HG02885 (cell line): ENCODE data around the gene RAB11A.

Experiments
- ATAC-seq: cut with Tn5 transposase; IDR thresholded peaks from one replicate; pipeline ENCODE4 v1.9.1; 2021; ENCODE audit warnings: mild to moderate bottlenecking; ENCODE audit not compliant: unreplicated experiment, poor library complexity

Gene RAB11A

DNA sequence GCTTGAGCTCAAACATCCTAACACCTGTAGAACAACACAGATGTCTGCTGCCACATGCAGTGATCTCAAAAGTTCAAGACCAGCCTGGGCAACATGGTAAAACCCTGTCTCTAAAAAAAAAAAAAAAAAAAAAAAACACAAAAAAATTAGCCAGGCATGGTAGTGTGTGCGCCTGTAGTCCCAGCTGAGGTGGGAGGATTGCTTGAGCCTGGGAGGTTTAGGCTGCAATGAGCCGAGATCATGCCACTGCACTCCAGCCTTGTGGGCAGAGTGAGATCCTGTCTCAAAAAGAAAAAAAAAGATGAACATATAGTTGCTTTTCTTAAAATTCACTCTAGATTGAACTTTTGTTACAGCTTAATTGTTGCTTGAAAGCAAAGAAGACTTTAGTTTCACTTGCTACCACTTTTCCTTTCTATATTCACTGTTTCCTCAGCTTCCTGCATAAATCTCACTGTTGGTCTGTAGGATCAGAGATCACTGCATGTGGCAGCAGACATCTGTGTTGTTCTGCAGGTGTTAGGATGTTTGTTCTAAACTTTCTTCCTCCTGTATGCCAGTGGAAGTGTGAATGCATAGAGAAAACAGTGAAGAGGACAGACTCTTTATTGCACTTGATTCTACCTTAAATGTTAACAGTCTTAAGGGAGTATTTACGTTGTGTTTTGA, 12.6 kb downstream of the RAB11A start:
- ATAC-seq = no peak

GRCh38 chr15:65883571-65883970, 14.3 kb downstream of the RAB11A start:
- ATAC-seq = no peak

DNA sequence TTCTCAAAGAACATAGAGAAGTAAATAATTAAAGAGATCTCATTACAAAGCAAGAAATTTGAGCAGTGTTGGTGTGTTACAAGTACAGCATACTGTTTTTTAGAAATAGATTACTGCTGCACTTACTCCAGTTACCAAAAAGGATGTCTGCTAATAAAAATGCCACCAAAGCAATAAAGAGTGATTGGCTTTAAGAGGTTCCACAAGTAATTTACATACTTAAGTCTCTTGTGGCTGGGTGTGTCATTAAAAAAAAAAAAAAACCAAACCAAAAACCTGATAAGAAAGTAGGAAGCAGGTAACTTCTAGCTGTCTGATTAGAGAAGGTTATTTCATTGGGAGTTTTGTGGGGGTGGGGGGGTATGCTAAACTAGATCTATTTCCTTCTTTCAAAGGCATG, 15.2 kb downstream of the RAB11A start:
- ATAC-seq = no peak

- ATAC-seq = no peak
Observed at GRCh38 chr15:65885668-65886218, 16.5 kb downstream of the RAB11A start.

DNA sequence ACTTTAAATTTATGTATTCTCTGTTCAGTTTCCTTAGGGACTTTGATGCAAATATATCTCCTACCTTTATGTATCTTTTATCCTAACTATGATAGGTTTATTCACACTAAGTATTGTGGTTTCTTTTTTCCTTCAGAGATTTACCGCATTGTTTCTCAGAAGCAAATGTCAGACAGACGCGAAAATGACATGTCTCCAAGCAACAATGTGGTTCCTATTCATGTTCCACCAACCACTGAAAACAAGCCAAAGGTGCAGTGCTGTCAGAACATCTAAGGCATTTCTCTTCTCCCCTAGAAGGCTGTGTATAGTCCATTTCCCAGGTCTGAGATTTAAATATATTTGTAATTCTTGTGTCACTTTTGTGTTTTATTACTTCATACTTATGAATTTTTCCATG, 18.3 kb downstream of the RAB11A start:
- ATAC-seq = no peak

- ATAC-seq = no peak
Observed at GRCh38 chr15:65888981-65889380, 19.7 kb downstream of the RAB11A start.

GRCh38 chr15:65893060-65893459, 23.8 kb downstream of the RAB11A start:
- no peak for ATAC-seq

DNA sequence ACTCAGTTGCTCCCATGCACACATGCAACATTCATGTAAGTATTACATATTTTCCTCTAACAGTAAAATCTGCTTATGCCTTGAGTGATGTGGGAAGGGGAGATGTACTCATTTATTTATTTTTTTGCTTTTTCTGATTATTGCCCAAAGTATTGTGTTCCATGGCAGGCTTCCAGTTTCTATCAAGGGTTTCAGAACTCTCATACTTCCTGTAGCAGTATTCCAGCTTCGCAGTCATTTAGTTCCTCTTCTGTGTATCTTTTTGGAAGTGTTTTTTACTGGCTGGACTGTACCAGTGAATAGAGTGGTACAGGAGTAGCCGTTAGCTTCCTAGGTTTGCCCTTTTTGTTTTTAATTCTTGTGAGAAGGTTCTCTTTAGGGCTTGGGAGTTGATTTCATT, 26.9 kb downstream of the RAB11A start:
- no peak for ATAC-seq

DNA sequence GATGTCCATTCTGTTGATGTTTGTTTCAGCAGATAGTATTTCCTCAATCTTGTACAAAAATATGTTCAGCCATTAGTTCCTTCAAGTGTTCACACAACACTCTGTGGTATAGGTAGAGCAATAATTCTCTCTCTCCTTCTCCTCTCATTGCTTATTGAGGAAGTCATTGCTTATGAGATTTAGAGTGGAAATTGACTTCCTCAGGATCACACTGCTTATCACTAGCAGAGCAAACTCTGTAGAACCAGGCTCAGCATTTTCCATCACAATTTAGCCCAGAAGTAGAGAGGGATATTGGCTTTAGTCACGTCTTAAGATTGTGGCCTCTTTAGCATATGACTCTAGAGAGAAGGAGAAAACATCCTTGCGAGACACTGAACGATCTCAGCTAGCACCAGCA, 31.2 kb downstream of the RAB11A start:
- no peak for ATAC-seq

DNA sequence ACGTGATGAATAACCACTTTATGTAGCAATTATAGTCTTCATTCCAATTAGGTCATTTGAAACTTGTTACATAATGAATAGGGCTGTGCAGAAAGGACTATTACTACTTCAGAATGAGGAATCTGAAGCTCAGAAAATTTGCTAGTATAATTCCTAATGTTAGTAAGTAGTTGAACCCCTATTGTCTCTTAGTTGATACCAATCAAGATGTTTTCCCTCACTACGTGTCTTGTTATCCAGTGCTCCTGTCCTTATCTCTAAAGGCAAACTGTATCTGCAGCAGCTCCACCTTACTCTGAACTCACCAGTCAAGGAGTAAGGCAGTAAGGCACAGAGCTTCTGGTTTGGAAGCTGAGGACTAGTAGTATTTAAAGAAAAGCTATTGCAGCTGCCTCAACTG, 32.0 kb downstream of the RAB11A start:
- ATAC-seq = no peak

- ATAC-seq = no peak
Observed at GRCh38 chr15:65901836-65902235, 32.5 kb downstream of the RAB11A start.

GRCh38 chr15:65902373-65902772, 33.1 kb downstream of the RAB11A start:
- ATAC-seq = peak; percentile 69

GRCh38 chr15:65903296-65904073, 34.2 kb downstream of the RAB11A start:
- ATAC-seq = no peak

DNA sequence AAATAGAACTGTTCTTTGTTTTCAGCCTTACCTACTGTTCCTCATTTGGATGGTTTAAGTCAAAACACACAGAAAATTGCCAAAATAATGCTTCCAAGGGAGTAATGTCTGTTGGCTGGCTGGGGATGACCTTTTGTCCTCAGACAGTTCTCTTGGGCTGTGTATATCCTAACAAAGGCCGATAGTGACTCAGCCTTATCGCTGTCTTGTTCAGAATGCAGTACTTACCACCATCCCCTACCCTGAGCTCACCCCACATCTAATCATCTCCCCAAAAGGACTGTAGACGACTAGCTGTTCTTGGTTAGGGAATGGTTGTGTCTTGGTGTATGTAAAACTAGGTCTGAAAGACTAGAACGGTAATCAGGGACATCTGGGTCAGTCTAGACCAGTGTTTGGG, 35.0 kb downstream of the RAB11A start:
- ATAC-seq = no peak

DNA sequence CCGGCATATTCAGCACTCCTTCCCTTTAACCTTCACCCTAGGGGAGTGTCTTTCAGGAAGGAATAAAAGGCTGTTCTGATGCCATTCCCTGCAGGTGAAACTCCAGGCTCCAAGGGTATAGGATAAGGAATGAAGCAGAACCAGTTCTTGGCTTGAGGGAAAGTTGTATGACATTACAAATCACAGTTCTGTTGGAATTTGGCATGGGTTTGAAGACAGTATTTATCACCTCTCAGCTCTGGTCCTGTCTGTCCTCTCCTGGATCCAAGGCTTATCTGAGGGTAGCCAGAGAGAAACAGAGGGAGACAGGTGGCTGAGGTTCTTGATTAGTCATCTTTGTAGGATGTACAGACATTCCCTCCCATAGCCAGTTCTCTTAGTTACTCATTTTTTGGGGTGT, 37.1 kb downstream of the RAB11A start:
- ATAC-seq = no peak

GRCh38 chr15:65907661-65908060, 38.4 kb downstream of the RAB11A start:
- ATAC-seq = no peak

GRCh38 chr15:65908876-65909275, 39.6 kb downstream of the RAB11A start:
- no peak for ATAC-seq

DNA sequence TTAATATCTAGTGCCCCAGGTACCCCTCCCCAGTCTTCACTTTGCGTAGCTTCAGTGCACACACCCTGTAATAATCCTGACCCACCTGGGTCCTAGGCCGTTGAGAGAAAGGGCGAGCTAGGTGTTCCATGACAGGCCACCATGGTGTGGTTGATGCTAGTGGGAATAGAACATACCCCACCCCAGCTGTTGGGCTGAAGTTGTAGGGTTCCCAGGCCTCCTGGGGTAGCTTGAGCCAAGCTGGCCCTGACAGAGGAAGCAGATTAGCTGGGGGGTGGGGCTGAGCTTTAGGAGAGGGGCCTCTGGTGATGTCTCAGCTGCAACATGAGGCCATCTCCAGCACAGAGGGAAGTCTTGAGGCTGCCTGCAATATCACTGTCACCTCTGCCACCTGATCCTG, 40.5 kb downstream of the RAB11A start:
- ATAC-seq = no peak

DNA sequence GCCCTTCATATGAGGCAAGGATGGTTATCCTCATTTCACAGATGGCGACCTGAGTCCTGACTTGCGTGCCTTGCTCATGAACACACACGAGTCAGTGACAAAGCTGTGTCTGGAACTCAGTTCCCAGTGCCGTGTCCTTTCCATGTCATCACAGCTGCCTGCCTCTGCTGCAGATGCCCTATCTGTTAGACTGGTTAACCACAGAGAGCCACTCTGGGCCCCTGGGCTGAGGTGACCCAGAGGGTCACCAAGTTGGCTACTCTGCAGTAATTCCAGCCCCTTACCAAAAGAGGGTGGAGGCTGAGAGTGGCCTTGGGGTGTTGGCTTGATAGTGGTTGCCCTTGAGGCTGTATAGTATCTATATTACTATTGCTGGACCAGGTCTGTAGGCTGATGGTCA, 41.0 kb downstream of the RAB11A start:
- no peak for ATAC-seq

- ATAC-seq = no peak
Observed at GRCh38 chr15:65912235-65912634, 42.9 kb downstream of the RAB11A start.

GRCh38 chr15:65913631-65914199, 44.4 kb downstream of the RAB11A start:
- ATAC-seq = no peak
